Measurements from ENCODE around the gene ELOVL1. TPM values are rescaled to one million over a fixed set of nuclear protein-coding genes. Genes with fewer than 3 reads are reported as not detected.

ELOVL1 gene
- total RNA-seq, 3 donors from 2014 or later = 45.9 to 60.6 (median 55.5) TPM

- no peaks in the 10 kb centered on the region for H3K9me3 ChIP-seq
- no peaks in the 10 kb centered on the region for H3K4me1 ChIP-seq
- intact Hi-C loops (cut with DNase I; ENCODE audit: low total_unique reads) = no loop called here
- no peaks in the 10 kb centered on the region for H3K27me3 ChIP-seq
- H3K4me3 ChIP-seq = no peak overlapping the region
- no peaks in the 10 kb centered on the region for H3K36me3 ChIP-seq
- no peak for DNase-seq (ENCODE audit: low spot score in 2 of 2)
- no peak for TF ChIP-seq POLR2A (IDR thresholded peaks at IDR 0.05)
- no peak for TF ChIP-seq POLR2AphosphoS5 (IDR thresholded peaks at IDR 0.05)
- TF ChIP-seq CTCF (IDR thresholded peaks at IDR 0.05) = no peak
- H3K27ac ChIP-seq = no peak overlapping the region
Observed at GRCh38 chr1:43350976-43351375, 16.8 kb downstream of the ELOVL1 start.

- intact Hi-C loops (cut with DNase I; ENCODE audit: low total_unique reads) = no loop called here
- peak overlapping the region; percentile 97 to 99 for H3K27ac ChIP-seq
- peak overlapping the region; percentile 48 to 74 (median 67) for H3K4me3 ChIP-seq
- TF ChIP-seq POLR2A (IDR thresholded peaks at IDR 0.05) (no peak), POLR2AphosphoS5 (IDR thresholded peaks at IDR 0.05) (no peak), CTCF (IDR thresholded peaks at IDR 0.05) (no peak)
- no peaks in the 10 kb centered on the region for H3K4me1 ChIP-seq
- H3K9me3 ChIP-seq = no peaks in the 10 kb centered on the region
- peak in 1 of 2 donors; percentile 30 for DNase-seq (ENCODE audit: low spot score in 2 of 2)
- no peaks in the 10 kb centered on the region for H3K36me3 ChIP-seq
- H3K27me3 ChIP-seq = no peaks in the 10 kb centered on the region
Observed at GRCh38 chr1:43349594-43350306, 18.1 kb downstream of the ELOVL1 start.

GRCh38 chr1:43348809-43349593, 18.8 kb downstream of the ELOVL1 start:
- no peaks in the 10 kb centered on the region for H3K36me3 ChIP-seq
- H3K27me3 ChIP-seq = no peaks in the 10 kb centered on the region
- intact Hi-C loops (cut with DNase I; ENCODE audit: low total_unique reads) = no loop called here
- H3K27ac ChIP-seq = peak overlapping the region; percentile 97 to 99
- H3K4me1 ChIP-seq = no peaks in the 10 kb centered on the region
- TF ChIP-seq CTCF (IDR thresholded peaks at IDR 0.05) (no peak), POLR2A (IDR thresholded peaks at IDR 0.05) (peak; percentile 41), POLR2AphosphoS5 (IDR thresholded peaks at IDR 0.05) (peak in 2 of 3 donors; percentile 9 to 84)
- H3K4me3 ChIP-seq = peak overlapping the region; percentile 48 to 74 (median 67)
- DNase-seq (ENCODE audit: low spot score in 2 of 2) = peak; percentile 91 to 92
- H3K9me3 ChIP-seq = no peaks in the 10 kb centered on the region

GRCh38 chr1:43348343-43348808, 19.4 kb downstream of the ELOVL1 start:
- intact Hi-C loops (cut with DNase I; ENCODE audit: low total_unique reads) = no loop called here
- TF ChIP-seq CTCF (IDR thresholded peaks at IDR 0.05) = no peak
- no peak for TF ChIP-seq POLR2AphosphoS5 (IDR thresholded peaks at IDR 0.05)
- no peak for TF ChIP-seq POLR2A (IDR thresholded peaks at IDR 0.05)

GRCh38 chr1:43346636-43347035, 21.2 kb downstream of the ELOVL1 start:
- H3K27ac ChIP-seq = no peak overlapping the region
- H3K9me3 ChIP-seq = no peaks in the 10 kb centered on the region
- no peaks in the 10 kb centered on the region for H3K27me3 ChIP-seq
- no peaks in the 10 kb centered on the region for H3K36me3 ChIP-seq
- no peak for TF ChIP-seq CTCF (IDR thresholded peaks at IDR 0.05)
- TF ChIP-seq POLR2A (IDR thresholded peaks at IDR 0.05) = no peak
- no peak for TF ChIP-seq POLR2AphosphoS5 (IDR thresholded peaks at IDR 0.05)
- H3K4me1 ChIP-seq = no peaks in the 10 kb centered on the region
- no peak for DNase-seq (ENCODE audit: low spot score in 2 of 2)
- intact Hi-C loops (cut with DNase I; ENCODE audit: low total_unique reads) = no loop called here
- H3K4me3 ChIP-seq = no peak overlapping the region

More at GRCh38 chr1:43348343-43348808, 19.4 kb downstream of the ELOVL1 start:
- Histone ChIP-seq H3K4me3 (peak overlapping the region; percentile 48 to 74 (median 67)), H3K36me3 (no peaks in the 10 kb centered on the region), H3K27ac (peak overlapping the region; percentile 97 to 99), H3K9me3 (no peaks in the 10 kb centered on the region), H3K4me1 (no peaks in the 10 kb centered on the region), H3K27me3 (no peaks in the 10 kb centered on the region)
- DNase-seq (ENCODE audit: low spot score in 2 of 2) = no peak

Measured in breast epithelium (tissue), 4 donors.